Ascending aorta (tissue), 2 donors: Measurements from ENCODE around the gene ADD1. TPM values are rescaled to one million over a fixed set of nuclear protein-coding genes. Genes with fewer than 3 reads are reported as not detected.

ENCODE experiments used
- DNase-seq, 2 donors: peaks; one replicate each; pipeline ENCODE4 v3.0.0-alpha.2; 2019; ENCODE audit warnings: low spot score in 2 of 2
- H3K27ac ChIP-seq, 2 donors: fragments of 200-600 bp; sonication (generic); one replicate each; pipeline ENCODE4 v1.5.1; 2016 to 2017; ENCODE audit warnings: mild to moderate bottlenecking in 1 of 2
- H3K27me3 ChIP-seq: fragments of 200-600 bp; sonication (generic); one replicate; pipeline ENCODE4 v1.5.1; 2017
- H3K36me3 ChIP-seq, 2 donors: fragments of 200-600 bp; sonication (generic); one replicate each; pipeline ENCODE4 v1.5.1; 2016
- H3K4me1 ChIP-seq, 2 donors: fragments of 200-600 bp; sonication (generic); one replicate each; pipeline ENCODE4 v1.5.1; 2016 to 2017; ENCODE audit warnings: mild to moderate bottlenecking in 1 of 2
- H3K4me3 ChIP-seq, 2 donors: fragments of 200-600 bp; sonication (generic); one replicate each; pipeline ENCODE4 v1.5.1; 2016 to 2017; ENCODE audit warnings: mild to moderate bottlenecking in 1 of 2
- H3K9me3 ChIP-seq, 2 donors: fragments of 200-600 bp; sonication (generic); one replicate each; pipeline ENCODE4 v1.5.1; 2016
- intact Hi-C: fragments of 100-400 bp; cut with DNase I; formaldehyde crosslinking; loops from one replicate; pipeline ENCODE4 v1.15.1; 2023
- total RNA-seq: library from RNA; depleted of rRNA; stranded (reverse); fragments of >200 nt; gene quantifications from one replicate; pipeline ENCODE4 v1.1.0, GENCODE V29; 2016
- TF ChIP-seq, protein P1 (sequence below), 3 experiments: fragments of 200-600 bp in 2 of 3; fragments of 450-650 bp in 1 of 3; sonication (generic) in 2 of 3; IDR thresholded peaks; one replicate each; pipeline ENCODE4 v1.5.1; 2016 to 2019; ENCODE audit warnings: antibody characterized with exemption in 3 of 3, mild to moderate bottlenecking in 1 of 3, moderate library complexity in 1 of 3

The ADD1 gene
- total RNA-seq, 1 donor from 2014 or later, result 261 TPM

DNA sequence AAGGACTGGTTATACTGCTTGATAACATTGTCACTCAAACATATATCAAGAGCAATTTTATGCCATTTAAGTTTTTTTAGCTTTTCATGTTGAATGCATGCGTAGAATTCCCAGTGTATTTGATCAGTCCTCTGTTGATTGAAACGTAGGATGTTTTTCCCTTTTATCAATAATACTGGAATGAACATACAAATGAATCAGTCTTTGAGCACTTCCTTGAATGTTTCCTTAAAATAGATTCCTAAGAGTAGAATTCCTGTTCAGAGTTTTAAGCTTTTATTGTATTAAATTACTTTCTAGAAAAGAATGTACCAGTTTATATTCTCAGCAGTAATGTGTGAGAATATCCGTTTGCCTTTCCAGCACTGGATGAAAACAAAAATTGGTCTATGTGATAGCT, 37.8 kb downstream of the ADD1 start:
- H3K9me3 ChIP-seq, result no peaks in the 10 kb centered on the region
- TF ChIP-seq, protein P1, sequence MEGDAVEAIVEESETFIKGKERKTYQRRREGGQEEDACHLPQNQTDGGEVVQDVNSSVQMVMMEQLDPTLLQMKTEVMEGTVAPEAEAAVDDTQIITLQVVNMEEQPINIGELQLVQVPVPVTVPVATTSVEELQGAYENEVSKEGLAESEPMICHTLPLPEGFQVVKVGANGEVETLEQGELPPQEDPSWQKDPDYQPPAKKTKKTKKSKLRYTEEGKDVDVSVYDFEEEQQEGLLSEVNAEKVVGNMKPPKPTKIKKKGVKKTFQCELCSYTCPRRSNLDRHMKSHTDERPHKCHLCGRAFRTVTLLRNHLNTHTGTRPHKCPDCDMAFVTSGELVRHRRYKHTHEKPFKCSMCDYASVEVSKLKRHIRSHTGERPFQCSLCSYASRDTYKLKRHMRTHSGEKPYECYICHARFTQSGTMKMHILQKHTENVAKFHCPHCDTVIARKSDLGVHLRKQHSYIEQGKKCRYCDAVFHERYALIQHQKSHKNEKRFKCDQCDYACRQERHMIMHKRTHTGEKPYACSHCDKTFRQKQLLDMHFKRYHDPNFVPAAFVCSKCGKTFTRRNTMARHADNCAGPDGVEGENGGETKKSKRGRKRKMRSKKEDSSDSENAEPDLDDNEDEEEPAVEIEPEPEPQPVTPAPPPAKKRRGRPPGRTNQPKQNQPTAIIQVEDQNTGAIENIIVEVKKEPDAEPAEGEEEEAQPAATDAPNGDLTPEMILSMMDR (IDR thresholded peaks at IDR 0.05), result no peak
- H3K36me3 ChIP-seq, result peaks cover 54 to 65% of the 10 kb centered on the region in 2 donors
- no peaks in the 10 kb centered on the region for H3K27me3 ChIP-seq
- H3K4me3 ChIP-seq, result no peak overlapping the region
- intact Hi-C loops, result no loop called here
- H3K27ac ChIP-seq, result peak overlapping the region; percentile 32
- H3K4me1 ChIP-seq, result peaks cover 0 to 2% of the 10 kb centered on the region in 2 donors
- DNase-seq, result no peak

DNA sequence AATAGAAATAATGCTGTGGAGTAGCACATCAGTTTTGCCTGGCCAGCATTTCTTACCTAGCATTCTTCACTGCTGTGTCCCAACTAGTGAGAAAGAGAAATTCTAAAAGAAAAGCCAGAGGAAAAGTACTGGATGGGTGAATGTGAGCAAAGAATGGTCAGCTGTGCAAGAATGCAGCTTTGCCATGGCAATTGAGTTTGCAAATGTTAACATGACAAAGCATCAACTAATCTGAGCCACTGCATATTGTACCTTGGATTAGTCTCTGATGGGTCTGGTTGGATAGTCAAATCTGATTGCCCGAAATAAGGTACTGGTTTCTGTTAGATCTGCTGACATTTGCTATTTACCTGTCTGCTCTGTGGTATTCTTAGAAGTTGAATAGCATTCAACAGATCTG, 38.7 kb downstream of the ADD1 start:
- DNase-seq, result no peak
- TF ChIP-seq, protein P1 (IDR thresholded peaks at IDR 0.05), result no peak
- Histone ChIP-seq H3K36me3 (peaks cover 52 to 66% of the 10 kb centered on the region in 2 donors), H3K9me3 (no peaks in the 10 kb centered on the region), H3K4me3 (no peak overlapping the region), H3K4me1 (peaks cover 0 to 2% of the 10 kb centered on the region in 2 donors), H3K27ac (peak overlapping the region in 1 of 2 donors; percentile 9), H3K27me3 (no peaks in the 10 kb centered on the region)
- intact Hi-C loops, result no loop called here

DNA sequence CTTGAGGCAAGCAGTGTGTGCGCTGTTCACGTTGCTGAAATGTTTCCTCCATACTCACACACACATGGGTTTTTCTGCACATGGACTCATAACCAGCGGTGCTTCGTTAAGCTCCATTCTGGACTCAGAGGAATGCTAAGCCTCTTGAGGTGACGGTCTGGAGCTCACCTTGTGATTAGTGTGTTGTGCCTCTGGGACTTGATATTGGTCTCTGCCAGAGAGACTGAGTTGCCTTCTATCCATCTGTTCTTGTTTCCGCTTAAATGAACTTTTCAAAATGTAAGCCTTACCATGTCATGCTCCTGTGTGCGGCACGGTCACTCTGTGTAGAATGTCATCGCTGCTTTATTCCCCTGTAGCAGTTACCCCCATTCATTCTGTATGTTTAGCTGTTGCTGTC, 42.5 kb downstream of the ADD1 start:
- Histone ChIP-seq H3K4me3 (no peak overlapping the region), H3K27me3 (no peaks in the 10 kb centered on the region), H3K4me1 (peaks cover 0 to 2% of the 10 kb centered on the region in 2 donors), H3K27ac (no peak overlapping the region), H3K9me3 (no peaks in the 10 kb centered on the region), H3K36me3 (peaks cover 54 to 56% of the 10 kb centered on the region in 2 donors)
- no peak for DNase-seq
- intact Hi-C loops, result no loop called here
- TF ChIP-seq, protein P1 (IDR thresholded peaks at IDR 0.05), result no peak

DNA sequence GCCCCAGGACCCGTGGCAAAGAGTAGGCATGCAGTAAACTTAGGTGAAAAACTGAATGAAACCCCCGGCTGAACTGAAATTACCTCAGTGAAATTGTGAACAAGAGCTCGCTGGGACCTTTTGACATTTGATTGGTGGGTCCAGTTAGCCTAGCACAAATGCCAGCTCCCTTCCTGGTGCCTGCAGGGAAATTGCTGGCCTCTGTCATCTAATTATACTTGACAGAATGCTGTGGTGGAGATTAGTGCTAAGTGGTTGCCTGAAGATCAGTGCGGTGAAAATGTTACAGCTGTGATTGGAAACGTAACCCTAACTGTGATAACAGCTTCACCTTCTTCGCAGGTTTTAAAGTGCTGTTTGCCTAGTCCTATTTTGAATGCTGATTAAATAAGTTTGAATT, 43.0 kb downstream of the ADD1 start:
- Histone ChIP-seq H3K27ac (no peak overlapping the region), H3K4me1 (no peaks in the 10 kb centered on the region), H3K36me3 (peaks cover 54 to 56% of the 10 kb centered on the region in 2 donors), H3K27me3 (no peaks in the 10 kb centered on the region), H3K9me3 (no peaks in the 10 kb centered on the region), H3K4me3 (no peak overlapping the region)
- intact Hi-C loops, result no loop called here
- TF ChIP-seq, protein P1 (IDR thresholded peaks at IDR 0.05), result no peak
- DNase-seq, result no peak

DNA sequence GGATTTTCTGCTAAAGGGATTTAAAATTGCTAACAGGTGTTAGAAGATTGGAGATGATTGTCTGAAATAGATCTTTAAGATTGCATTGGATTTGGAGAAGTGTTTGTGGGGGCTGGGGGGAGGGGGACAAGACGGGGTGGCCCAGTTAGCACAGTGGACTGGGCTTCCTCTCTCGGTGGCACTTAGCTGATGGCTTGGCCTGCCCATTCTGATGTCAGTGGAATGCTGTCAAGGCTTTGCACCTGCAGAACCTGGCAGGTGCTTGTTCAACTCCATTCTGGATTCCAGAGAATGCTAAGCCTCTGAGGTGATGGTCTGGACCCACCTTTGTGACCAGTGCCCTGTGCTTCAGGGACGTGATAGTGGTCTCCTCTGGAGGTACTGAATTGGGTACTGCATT, 43.7 kb downstream of the ADD1 start:
- no peaks in the 10 kb centered on the region for H3K27me3 ChIP-seq
- intact Hi-C loops, result no loop called here
- H3K4me1 ChIP-seq, result no peaks in the 10 kb centered on the region
- peaks cover 50 to 52% of the 10 kb centered on the region in 2 donors for H3K36me3 ChIP-seq
- no peak overlapping the region for H3K27ac ChIP-seq
- TF ChIP-seq, protein P1 (IDR thresholded peaks at IDR 0.05), result no peak
- no peaks in the 10 kb centered on the region for H3K9me3 ChIP-seq
- H3K4me3 ChIP-seq, result no peak overlapping the region
- no peak for DNase-seq

DNA sequence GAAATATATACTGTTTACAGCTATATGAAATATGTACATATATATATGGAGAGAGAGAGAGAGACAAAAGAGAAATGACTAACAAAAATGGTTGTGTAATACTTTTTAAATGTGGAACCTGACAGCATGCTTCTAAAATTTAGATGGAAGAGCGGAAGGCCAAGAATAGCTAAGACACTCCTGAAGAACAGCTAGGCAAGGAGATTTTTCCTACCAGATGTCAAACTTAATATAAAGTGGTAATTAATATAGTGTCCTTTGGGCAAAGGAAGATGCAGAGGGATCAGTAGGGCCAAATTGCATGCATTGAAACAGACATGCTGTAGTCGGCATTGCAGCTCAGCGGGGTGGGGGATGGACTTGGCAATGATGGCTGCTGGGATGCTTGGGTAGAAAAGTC, 45.2 kb downstream of the ADD1 start:
- no peak overlapping the region for H3K27ac ChIP-seq
- H3K4me1 ChIP-seq, result no peaks in the 10 kb centered on the region
- no peak overlapping the region for H3K4me3 ChIP-seq
- DNase-seq, result no peak
- no peaks in the 10 kb centered on the region for H3K9me3 ChIP-seq
- peaks cover 38 to 44% of the 10 kb centered on the region in 2 donors for H3K36me3 ChIP-seq
- TF ChIP-seq, protein P1 (IDR thresholded peaks at IDR 0.05), result no peak
- H3K27me3 ChIP-seq, result no peaks in the 10 kb centered on the region
- intact Hi-C loops, result no loop called here
